ENCODE results near the gene B4GALT2.

- TF ChIP-seq CTCF (IDR thresholded peaks at IDR 0.05) (no peak), POLR2A (IDR thresholded peaks at IDR 0.05) (no peak)
Measured at GRCh38 chr1:44032170-44032790, 53.3 kb downstream of the B4GALT2 start.
